Stimulated activated CD4-positive, alpha-beta T cell treated with anti-CD3 and anti-CD28 coated beads, TNF-alpha, amount 100 ng/mL, for 48 hours (primary cell): ENCODE results near the gene ADCYAP1R1.

Experiments used
- DNase-seq, 3 donors: peaks; one replicate each; pipeline ENCODE4 v3.0.0-alpha.2; 2020; ENCODE audit warnings: low read depth in 3 of 3

ADCYAP1R1 gene

GRCh38 chr7:31087351-31087750 is 35.2 kb downstream of the ADCYAP1R1 start:
- DNase-seq, result no peak

GRCh38 chr7:31091924-31092434 is 39.9 kb downstream of the ADCYAP1R1 start:
- no peak for DNase-seq

DNA sequence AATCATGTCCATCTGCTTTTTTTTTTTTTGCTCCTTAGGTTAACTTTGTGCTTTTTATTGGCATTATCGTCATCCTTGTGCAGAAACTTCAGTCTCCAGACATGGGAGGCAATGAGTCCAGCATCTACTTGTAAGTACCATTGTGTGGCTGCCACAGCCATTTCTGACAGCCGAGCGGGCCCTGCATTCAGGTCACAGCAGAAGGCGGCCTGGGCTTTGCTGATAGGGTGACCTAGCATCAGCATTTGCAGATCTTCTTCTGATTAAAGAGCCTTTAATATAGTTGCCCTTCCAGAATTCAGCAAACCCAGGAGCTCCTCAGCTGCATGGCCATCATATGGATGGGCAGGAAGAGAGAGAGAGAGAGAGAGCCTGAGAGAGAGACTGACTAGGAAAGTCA is 40.5 kb downstream of the ADCYAP1R1 start:
- DNase-seq, result no peak

DNA sequence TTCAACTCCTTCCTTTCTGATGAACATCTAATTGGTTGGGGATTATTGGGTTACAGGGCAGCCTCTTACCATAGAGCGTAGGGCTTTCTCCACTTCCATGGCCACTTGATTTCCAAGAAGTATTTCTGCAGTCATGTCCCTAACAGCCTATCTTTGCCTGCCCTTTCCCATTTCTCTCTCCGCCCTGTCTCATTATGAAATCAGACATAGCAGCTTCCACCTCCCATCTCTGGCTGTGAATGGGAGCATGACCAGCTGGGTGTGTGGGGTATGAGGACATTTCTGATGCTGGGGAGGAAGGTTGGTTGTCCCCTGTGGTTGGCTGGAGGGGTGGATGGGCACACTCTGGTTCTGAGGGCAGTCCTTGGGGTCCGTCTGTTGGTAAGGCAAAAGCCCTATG is 41.2 kb downstream of the ADCYAP1R1 start:
- DNase-seq, result no peak

DNA sequence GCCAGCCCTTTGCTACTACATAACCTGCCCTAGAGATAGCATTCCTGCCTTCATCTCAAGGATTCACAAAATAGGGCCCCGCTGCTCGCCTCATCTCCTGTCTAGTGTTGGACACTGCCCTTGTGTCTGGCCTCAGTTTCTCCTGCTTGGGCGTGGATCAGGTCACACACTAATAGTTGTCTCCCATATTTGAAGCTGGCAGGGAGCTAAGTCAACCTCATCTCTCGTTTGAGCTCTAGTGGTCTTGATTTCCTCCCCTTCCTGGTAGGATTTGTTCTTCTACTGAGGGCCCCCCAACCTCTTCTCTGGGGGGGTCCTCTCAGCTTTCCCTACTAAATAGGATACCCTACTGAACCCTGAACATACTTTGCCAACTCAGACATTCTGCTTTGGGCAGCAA is 42.2 kb downstream of the ADCYAP1R1 start:
- no peak for DNase-seq

GRCh38 chr7:31095286-31096197 is 43.4 kb downstream of the ADCYAP1R1 start:
- no peak for DNase-seq

DNA sequence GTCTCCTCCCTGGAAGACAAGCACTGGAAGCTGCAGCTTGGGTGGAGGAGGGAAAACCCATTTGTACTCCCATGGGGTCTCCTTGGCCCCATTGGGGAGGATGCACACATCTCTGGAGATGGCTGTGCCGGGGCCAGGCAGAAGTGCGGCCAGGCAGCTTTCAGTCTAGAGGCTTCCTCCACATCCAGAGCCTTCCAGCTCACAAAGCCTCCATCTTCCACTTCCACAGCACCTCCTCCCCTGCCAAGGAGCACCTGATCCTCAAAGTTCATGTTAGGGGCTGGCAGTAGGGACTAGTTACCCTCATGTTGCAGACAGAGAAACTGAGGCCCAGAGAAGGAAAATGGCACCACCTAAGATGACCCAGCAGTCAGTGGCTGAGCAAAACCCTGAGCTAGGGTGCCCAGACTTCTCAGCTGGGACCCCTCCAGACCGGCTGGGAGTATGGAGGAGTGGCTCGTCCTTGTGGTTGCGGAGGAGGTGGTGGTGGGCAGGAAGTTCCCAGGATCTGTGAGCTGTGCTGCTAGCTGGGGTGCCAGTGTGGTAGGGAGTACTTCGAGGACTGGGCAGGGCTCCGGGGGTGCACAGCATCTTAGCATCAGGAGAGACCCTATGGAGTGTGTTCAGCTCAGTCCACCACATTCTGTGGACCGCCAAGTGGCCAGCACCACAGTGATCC is 44.2 kb downstream of the ADCYAP1R1 start:
- no peak for DNase-seq

DNA sequence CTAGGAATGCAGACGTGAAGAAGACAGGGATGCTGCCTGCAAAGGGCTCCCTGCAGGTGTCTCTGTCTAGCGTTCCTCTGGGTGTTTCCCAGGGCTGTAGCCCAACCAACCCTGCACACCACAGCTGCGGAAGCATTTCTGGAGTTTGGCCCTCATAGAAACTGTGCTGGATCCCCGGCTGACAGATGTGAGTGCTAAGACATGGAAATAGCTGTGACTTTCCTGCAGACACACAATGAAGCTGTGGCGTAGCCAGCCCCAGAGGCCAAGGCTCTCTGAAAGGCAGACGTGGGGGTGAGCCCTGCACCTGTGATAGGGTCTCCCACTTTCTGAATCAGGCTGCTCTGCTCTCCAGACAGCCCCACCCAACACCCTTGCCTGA is 44.8 kb downstream of the ADCYAP1R1 start:
- no peak for DNase-seq

DNA sequence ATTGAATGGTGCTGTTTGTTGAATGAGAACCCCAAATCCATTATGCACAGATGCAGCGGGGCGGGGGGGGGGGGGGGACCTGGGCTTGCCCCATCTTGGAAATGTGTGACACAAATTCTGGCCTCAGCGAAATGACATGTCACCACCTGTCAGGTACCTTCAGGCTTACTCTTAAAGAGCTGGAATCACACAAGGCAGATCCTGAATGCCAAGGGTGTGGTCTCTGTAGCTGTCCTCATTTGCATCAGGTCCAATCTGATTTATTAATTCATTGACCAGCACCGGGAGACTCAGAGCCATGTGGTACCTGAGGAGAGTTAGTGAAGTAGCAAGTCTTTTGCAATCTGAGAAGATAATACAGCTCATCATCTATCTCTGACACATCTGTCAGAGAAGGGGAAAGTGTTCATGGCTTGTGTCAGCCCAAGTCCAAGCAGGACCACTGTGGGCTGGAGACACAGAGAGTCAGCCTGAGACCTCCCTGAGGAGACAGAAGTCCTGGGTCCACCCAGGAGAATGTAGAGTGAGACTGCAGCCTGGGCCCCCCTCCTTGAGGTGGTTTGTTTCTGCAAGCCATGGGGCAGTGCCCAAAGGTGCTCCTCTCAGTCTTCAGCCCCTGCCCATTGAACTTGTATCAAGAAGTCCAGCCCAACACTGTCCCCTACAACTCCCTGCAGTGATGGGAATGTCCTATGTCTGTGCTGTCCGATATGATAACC is 46.7 kb downstream of the ADCYAP1R1 start:
- no peak for DNase-seq

DNA sequence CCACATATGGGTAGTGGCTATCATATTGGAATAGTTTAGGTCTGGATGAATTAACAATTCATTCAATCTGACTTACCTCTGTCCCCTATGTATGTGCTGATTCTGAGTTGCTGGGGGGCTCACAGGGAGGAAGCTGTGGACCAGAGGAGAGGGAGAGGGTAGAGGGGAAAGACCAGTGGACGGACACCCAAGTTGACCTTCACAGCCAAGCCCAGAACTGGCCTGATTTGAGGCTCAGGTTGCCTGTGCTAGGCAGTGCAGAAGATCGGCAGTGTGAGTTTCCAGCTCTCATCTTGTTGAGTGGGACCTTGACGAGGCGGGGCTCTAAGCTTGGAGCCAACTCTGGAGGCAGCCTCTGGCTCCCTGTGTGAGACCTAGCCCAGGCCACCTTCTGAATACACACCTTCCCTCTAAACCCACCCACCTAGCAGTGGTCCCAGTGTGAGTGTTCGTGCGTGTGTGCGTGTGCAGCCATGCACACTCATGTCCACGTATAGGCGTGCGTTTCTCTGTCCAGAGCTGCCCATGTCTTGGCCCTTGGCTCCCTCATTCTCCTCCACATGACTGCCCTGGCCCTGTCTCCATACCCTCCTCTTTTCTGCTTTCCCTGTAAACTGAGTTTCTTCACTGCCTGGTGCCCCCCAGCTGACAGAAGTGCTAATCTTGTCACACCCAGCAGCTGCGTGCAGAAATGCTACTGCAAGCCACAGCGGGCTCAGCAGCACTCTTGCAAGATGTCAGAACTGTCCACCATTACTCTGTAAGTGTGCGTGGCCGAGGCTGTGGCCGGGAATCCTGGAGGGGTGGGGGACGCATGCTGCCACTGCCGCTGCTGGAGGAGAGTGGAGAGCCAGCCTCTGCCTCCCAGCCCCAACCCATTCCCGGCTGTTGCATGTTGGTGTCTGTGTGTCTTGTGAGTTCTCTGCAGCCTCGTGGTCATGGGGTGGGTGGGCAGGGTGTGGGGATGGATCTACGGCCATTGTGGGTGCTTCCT is 47.6 kb downstream of the ADCYAP1R1 start:
- DNase-seq, result no peak

DNA sequence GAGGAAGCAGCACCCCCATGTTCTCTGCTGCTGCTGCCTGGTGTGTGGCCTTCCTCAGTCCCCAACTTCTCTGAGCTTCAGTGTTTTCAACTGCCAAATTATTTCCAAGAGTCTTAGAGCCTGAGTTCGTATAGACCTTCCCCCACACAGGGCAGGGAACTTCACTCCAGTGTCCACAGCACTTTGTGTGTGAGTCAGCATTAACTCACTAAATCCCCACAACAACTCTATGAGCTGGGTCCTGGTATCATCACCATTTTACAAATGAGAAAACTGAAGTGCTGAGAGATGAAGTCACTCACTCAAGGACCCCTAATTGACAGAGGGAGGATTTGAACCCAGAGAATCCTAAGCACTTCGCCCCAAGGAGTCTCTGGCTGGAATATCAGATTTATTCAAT is 48.3 kb downstream of the ADCYAP1R1 start:
- DNase-seq, result no peak

DNA sequence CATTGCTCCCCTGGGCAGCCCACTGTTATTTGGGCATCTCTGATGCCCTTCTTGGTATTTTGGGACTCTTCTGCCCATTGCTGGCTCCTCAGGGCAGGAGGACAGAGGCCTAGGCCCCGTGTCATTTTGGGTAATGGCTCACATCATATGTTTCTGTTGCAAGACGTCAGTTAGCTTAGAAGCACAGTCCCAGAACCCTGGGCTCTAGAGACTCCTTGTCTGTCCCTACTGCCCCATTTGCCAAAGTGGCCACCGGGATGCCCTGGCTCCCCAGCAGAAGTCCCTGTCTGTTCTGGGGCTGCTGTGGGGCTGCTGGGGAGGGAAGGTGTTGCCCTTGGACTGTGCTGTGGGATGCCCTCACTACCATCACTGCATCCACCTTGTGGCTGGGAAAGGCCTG is 48.8 kb downstream of the ADCYAP1R1 start:
- no peak for DNase-seq

DNA sequence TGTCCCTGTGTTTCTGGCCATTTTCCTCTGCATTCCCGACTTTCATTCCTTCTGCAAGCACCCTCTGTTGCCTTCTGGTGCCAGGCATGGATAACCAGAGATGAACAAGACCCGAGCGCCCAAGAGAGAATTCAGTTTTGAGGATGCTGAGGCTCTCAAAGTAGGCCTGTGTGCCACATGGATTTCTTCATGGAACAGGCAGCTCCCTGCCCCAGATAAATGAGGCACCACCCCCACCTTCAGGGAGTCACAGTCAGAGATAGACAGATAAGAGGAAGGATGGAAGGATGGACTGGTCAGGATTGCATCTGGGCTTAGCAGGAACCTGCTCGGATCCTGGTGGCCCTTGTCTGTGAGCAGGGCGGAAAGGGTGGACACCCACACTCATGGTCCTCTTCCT is 49.4 kb downstream of the ADCYAP1R1 start:
- DNase-seq, result no peak

DNA sequence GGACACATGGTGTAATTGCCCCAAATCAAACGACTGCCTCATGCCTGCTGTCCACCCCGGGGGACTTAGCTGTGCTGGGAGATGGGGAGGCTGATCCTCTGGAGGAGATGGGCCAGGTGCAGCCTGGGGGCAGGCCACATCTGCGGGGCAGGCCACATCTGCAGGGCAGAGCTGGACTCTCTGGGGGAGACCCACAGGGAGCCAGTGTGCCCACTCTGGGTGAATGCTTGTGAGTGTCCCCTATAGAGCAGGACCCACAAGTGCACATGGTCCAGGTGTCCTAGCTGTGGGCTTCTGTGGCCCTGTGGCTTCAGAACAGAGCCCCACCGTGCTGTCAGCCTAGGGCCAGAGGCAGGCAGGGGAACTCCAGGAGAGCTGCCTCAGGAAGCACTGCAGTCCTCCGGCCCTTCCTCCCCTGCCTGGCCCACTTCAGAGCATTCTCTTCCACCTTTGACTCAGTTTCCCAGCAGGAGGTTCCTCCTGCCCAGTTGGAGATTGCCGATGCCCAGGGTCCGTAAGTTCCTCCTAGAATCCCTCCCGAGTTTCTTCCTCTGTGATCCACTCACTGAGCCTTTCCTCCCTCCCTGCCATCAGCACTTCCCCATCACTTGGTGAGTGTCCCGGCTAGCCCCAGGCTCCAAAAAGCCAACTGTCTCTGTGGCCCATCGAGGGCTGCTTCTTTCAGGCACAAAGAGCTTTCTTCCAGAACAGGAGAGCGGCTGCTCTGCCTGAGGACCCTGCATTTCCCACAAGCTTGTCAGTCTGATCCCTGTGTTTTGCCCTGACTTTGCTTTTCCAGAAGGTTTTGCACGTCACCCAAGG is 50.3 kb downstream of the ADCYAP1R1 start:
- no peak for DNase-seq

- DNase-seq, result no peak
Observed at GRCh38 chr7:31102973-31103850, 51.1 kb downstream of the ADCYAP1R1 start.

DNA sequence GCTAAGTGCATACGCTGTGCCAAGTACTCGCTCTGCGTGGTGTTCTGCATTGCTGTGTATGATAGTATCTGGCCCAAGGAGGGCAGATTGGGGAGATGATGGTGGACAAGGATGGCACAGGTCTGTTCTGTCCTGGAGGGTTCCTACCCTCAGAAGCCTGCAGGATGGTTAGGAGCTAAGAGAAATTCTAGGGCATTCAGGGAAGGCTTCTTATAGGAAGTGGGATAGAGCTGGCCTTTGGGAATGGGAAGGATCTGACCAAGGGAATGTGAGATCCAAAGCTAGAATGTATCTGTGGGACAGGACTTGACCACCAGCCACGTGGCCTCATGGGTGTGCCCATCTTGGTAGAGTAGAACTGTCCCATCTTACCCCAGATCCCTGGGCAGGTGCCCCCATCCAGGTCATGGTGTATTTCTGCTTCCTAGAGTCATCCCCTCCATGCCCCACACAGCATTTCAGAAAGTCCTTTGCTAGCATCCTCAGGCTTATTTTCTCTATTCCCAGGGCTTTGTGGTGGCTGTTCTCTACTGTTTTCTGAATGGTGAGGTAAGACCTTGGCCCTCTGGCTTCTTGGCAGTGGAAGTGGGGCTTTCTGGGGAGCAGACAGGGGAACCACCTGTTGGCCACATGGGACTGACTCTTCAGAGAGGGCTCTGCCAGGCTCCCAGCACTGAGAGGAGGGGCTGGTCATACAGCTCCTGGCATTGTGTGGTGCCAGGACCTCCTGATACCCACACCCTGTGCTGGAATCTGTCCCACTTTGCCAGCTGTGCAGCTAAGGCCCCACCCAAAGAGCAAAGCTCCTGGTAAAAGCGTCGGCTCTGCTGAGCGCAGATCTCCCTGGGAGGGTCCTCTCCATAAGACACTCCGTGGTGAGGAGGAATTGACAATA is 52.5 kb downstream of the ADCYAP1R1 start:
- DNase-seq, result no peak

DNA sequence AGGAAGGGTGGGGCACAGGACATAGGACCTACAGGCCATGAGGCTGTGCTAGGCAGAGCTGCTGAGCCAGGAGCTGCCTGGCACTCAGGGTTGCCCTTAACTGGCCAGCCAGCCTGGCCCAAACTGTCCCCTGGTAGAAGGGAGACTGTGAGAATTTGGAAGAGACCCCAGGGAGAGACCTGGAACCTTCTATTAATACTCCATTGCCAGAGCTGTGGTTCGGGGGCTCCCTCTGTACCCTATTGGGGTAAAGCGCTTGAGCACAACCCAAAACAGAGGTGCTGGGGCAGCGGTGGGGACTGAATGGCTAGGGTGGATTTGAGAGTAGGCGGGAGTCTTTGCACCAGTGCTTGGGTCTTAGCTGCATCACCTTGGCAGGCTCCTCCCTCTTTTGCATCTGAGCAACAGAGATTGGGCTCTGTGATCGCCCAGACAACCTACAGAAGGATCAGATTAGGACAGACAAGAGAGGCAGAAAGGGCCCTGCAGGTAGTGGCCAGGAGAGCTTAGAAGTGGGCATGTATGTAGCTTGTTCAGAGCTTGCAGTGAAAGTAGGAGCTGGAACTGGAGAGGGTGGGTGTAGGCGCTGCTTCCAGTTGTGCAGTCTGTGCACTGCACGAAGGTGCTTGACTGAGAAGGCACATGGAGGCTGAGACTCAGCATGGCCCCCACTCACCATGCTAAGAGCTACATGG is 53.3 kb downstream of the ADCYAP1R1 start:
- DNase-seq, result no peak
